OCI-LY7 (cell line): ENCODE measurements around the gene SH3BGR.

Experiments used
- EZH2phosphoT487 ChIP-seq: fragments of 200-600 bp; sonication (generic); IDR thresholded peaks from 2 replicates; pipeline ENCODE4 v1.6.1; 2018; ENCODE audit warnings: low read depth, borderline replicate concordance, mild to moderate bottlenecking, mixed run types, antibody characterized with exemption, low read length, moderate library complexity, mixed read lengths
- TF ChIP-seq, protein P1 (sequence below): fragments of 200-600 bp; sonication (generic); conservative IDR thresholded peaks from 2 replicates; pipeline ENCODE4 v1.5.1; 2014; ENCODE audit warnings: mild to moderate bottlenecking, antibody characterized with exemption, low read length, moderate library complexity, mixed read lengths

DNA sequence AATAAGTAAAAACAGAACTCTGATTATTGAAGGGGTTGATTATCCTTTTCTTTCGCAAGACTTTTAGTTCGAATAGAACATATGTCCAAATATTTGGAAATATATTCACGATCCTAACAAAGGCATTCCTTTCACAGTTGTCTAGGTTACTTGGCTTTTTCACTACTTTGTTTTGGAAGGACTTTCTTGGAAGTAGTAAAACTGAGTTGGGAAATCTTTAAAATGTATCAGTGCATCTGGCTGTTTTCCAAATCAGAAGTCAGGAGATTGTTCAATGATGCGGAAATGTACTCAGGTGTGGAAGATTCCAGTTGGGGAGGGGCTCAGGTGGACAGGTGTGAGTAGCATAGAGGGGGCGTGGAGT lies 67.1 kb downstream of the SH3BGR start:
- TF ChIP-seq, protein P1, sequence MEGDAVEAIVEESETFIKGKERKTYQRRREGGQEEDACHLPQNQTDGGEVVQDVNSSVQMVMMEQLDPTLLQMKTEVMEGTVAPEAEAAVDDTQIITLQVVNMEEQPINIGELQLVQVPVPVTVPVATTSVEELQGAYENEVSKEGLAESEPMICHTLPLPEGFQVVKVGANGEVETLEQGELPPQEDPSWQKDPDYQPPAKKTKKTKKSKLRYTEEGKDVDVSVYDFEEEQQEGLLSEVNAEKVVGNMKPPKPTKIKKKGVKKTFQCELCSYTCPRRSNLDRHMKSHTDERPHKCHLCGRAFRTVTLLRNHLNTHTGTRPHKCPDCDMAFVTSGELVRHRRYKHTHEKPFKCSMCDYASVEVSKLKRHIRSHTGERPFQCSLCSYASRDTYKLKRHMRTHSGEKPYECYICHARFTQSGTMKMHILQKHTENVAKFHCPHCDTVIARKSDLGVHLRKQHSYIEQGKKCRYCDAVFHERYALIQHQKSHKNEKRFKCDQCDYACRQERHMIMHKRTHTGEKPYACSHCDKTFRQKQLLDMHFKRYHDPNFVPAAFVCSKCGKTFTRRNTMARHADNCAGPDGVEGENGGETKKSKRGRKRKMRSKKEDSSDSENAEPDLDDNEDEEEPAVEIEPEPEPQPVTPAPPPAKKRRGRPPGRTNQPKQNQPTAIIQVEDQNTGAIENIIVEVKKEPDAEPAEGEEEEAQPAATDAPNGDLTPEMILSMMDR, result no peak
- no peak for TF ChIP-seq EZH2phosphoT487
